H1 (cell line): ENCODE data around the gene RIMKLA. TPM values are rescaled to one million over a fixed set of nuclear protein-coding genes. Genes with fewer than 3 reads are reported as not detected.

Experiments used
- CTCF ChIA-PET: fragments of 300-600 bp; sonication (Branson Sonifier 250); formaldehyde crosslinking; loops from one replicate; lab custom pipeline; 2021; ENCODE audit not compliant: partially characterized antibody; lab: Charles Lee
- POLR2A ChIA-PET: fragments of 300-600 bp; sonication (Branson Sonifier 250); formaldehyde crosslinking; loops from one replicate; lab custom pipeline; 2021; ENCODE audit warnings: inconsistent platforms; ENCODE audit not compliant: partially characterized antibody; lab: Charles Lee
- DNase-seq, 2 experiments: peaks; one replicate each; pipeline versions ENCODE4 v3.0.0 to v3.0.0-alpha.2; 2010 to 2022; ENCODE audit warnings: low spot score in 2 of 2, low read depth in 1 of 2, mixed read lengths in 1 of 2
- FAIRE-seq: peaks from 2 replicates; lab custom pipeline; 2011; peaks lifted over from hg19 to GRCh38; lab: Jason Lieb, UNC
- H2AFZ ChIP-seq: 2 replicates; pipeline ENCODE4 v1.8.1; 2012; ENCODE audit warnings: low read length, inconsistent platforms
- H2AK5ac ChIP-seq: 2 replicates; pipeline ENCODE4 v1.6.1; 2013; ENCODE audit warnings: low read depth, low read length
- H2BK120ac ChIP-seq: replicated peaks from 2 replicates; pipeline ENCODE3; 2013; ENCODE audit warnings: low read depth, low read length, inconsistent platforms
- H2BK12ac ChIP-seq: 2 replicates; pipeline ENCODE4 v1.6.1; 2013; ENCODE audit warnings: low read depth, low read length
- H2BK15ac ChIP-seq: 2 replicates; pipeline ENCODE4 v1.6.1; 2013; ENCODE audit warnings: low read length
- H2BK20ac ChIP-seq: 2 replicates; pipeline ENCODE4 v1.6.1; 2013; ENCODE audit warnings: low read length
- H2BK5ac ChIP-seq: 2 replicates; pipeline ENCODE4 v1.6.1; 2013; ENCODE audit warnings: low read depth, low read length
- H3K14ac ChIP-seq: 2 replicates; pipeline ENCODE4 v1.6.1; 2013; ENCODE audit warnings: inconsistent platforms; ENCODE audit not compliant: insufficient read length
- H3K18ac ChIP-seq: 2 replicates; pipeline ENCODE4 v1.6.1; 2013; ENCODE audit warnings: low read length; ENCODE audit errors: extremely low read depth
- H3K23ac ChIP-seq: 2 replicates; pipeline ENCODE4 v1.6.1; 2013; ENCODE audit warnings: inconsistent platforms; ENCODE audit not compliant: insufficient read length
- H3K23me2 ChIP-seq: 2 replicates; pipeline ENCODE4 v1.6.1; 2013; ENCODE audit warnings: low read depth, low read length
- H3K27ac ChIP-seq: 2 replicates; pipeline ENCODE4 v1.6.1; 2011; ENCODE audit warnings: low read depth, low read length, inconsistent platforms
- H3K27me3 ChIP-seq, 4 experiments: replicated peaks in 1 of 4; 1 replicate in 1 of 4; 2 replicates in 3 of 4; pipeline versions ENCODE4 v1.6.1 to v1.8.1; 2011 to 2013; ENCODE audit warnings: low read length in 3 of 4, mild to moderate bottlenecking in 3 of 4, inconsistent platforms in 2 of 4, mixed read lengths in 2 of 4, moderate library complexity in 1 of 4; ENCODE audit not compliant: control insufficient read depth in 3 of 4, insufficient read depth in 3 of 4; ENCODE audit errors: extremely low read depth in 1 of 4
- H3K36me3 ChIP-seq, 4 experiments: 2 replicates each; pipeline versions ENCODE4 v1.6.1 to v1.8.1; 2011 to 2013; ENCODE audit warnings: mild to moderate bottlenecking in 4 of 4, low read length in 3 of 4, moderate library complexity in 2 of 4, control low read depth in 1 of 4, inconsistent platforms in 1 of 4; ENCODE audit not compliant: insufficient read depth in 4 of 4, control insufficient read depth in 2 of 4
- H3K4ac ChIP-seq: replicated peaks from 2 replicates; pipeline ENCODE3; 2013; ENCODE audit warnings: low read length, low read depth, mixed read lengths, inconsistent platforms; ENCODE audit not compliant: insufficient read length
- H3K4me1 ChIP-seq, 4 experiments: replicated peaks in 1 of 4; 1 replicate in 1 of 4; 2 replicates in 3 of 4; pipeline versions ENCODE4 v1.6.1 to v1.8.1; 2011 to 2013; ENCODE audit warnings: low read length in 3 of 4, inconsistent platforms in 2 of 4, mixed read lengths in 1 of 4; ENCODE audit not compliant: insufficient read depth in 4 of 4, control insufficient read depth in 3 of 4
- H3K4me2 ChIP-seq, 2 experiments: 2 replicates each; pipeline versions ENCODE4 v1.6.1 to v1.8.1; 2011 to 2013; ENCODE audit warnings: low read depth in 2 of 2, low read length in 2 of 2, control low read depth in 1 of 2, inconsistent platforms in 1 of 2, mild to moderate bottlenecking in 1 of 2; ENCODE audit not compliant: insufficient read depth in 1 of 2
- H3K4me3 ChIP-seq, 4 experiments: fragments of 200-600, 300-600 bp in 1 of 4; sonication (generic), shearing (Covaris generic), sonication (Bioruptor Twin) in 1 of 4; 2 replicates each; pipeline versions ENCODE4 v1.5.1 to v1.8.1; 2011 to 2016; ENCODE audit warnings: low read length in 4 of 4, low read depth in 3 of 4, control low read depth in 2 of 4, inconsistent platforms in 2 of 4, mild to moderate bottlenecking in 2 of 4, mixed read lengths in 1 of 4, moderate library complexity in 1 of 4; ENCODE audit not compliant: insufficient read depth in 2 of 4; ENCODE audit errors: extremely low read depth in 1 of 4
- H3K56ac ChIP-seq: replicated peaks from 2 replicates; pipeline ENCODE3; 2013; ENCODE audit warnings: low read depth, mild to moderate bottlenecking, mixed read lengths, low read length, inconsistent platforms; ENCODE audit not compliant: insufficient read length
- H3K79me1 ChIP-seq: 2 replicates; pipeline ENCODE4 v1.6.1; 2013; ENCODE audit warnings: low read depth, low read length, control low read depth
- H3K79me2 ChIP-seq, 2 experiments: 2 replicates each; pipeline versions ENCODE4 v1.6.1 to v1.8.1; 2012 to 2013; ENCODE audit warnings: low read length in 2 of 2, mild to moderate bottlenecking in 2 of 2, inconsistent platforms in 1 of 2; ENCODE audit not compliant: insufficient read depth in 2 of 2, control insufficient read depth in 1 of 2
- H3K9ac ChIP-seq, 4 experiments: replicated peaks in 1 of 4; 1 replicate in 1 of 4; 2 replicates in 3 of 4; pipeline versions ENCODE4 v1.6.1 to v1.8.1; 2011 to 2013; ENCODE audit warnings: low read depth in 3 of 4, low read length in 3 of 4, control low read depth in 2 of 4, mild to moderate bottlenecking in 2 of 4, moderate library complexity in 2 of 4, inconsistent platforms in 1 of 4; ENCODE audit errors: extremely low read depth in 1 of 4
- H3K9me3 ChIP-seq, 2 experiments: 2 replicates each; pipeline versions ENCODE4 v1.6.1 to v1.8.1; 2012 to 2013; ENCODE audit warnings: mild to moderate bottlenecking in 2 of 2, moderate library complexity in 2 of 2, control low read depth in 1 of 2, inconsistent platforms in 1 of 2, low read depth in 1 of 2, low read length in 1 of 2, mixed read lengths in 1 of 2; ENCODE audit not compliant: insufficient read depth in 2 of 2
- H4K20me1 ChIP-seq, 2 experiments: replicated peaks in 1 of 2; 2 replicates each; pipeline versions ENCODE3 to v1.8.1; 2011 to 2013; ENCODE audit warnings: inconsistent platforms in 2 of 2, low read length in 2 of 2, mild to moderate bottlenecking in 1 of 2; ENCODE audit not compliant: insufficient read depth in 2 of 2, control insufficient read depth in 1 of 2
- H4K5ac ChIP-seq: 2 replicates; pipeline ENCODE4 v1.6.1; 2013; ENCODE audit warnings: low read length, low read depth, mixed read lengths, inconsistent platforms; ENCODE audit not compliant: insufficient read length
- H4K8ac ChIP-seq: 2 replicates; pipeline ENCODE4 v1.8.0; 2013; ENCODE audit warnings: mild to moderate bottlenecking, moderate library complexity, low read length, inconsistent platforms; ENCODE audit not compliant: insufficient read depth; ENCODE audit errors: extremely low read depth
- H4K91ac ChIP-seq: replicated peaks from 2 replicates; pipeline ENCODE3; 2013; ENCODE audit warnings: low read length, mixed read lengths, inconsistent platforms; ENCODE audit not compliant: insufficient read length
- BRCA1 ChIP-seq: IDR thresholded peaks from 2 replicates; pipeline ENCODE4 v1.6.1; 2012; ENCODE audit warnings: low read depth, low read length, improper control_type of control experiment
- KDM5A ChIP-seq: fragments of 200-600 bp; IDR thresholded peaks from 2 replicates; pipeline ENCODE4 v1.7.1; 2012; ENCODE audit warnings: mild to moderate bottlenecking, low read length, inconsistent platforms, mixed read lengths
- SIRT6 ChIP-seq: IDR thresholded peaks from one replicate; pipeline ENCODE4 v1.7.1; 2012; ENCODE audit warnings: low read length, inconsistent platforms
- SP1 ChIP-seq: IDR thresholded peaks from 2 replicates; pipeline ENCODE4 v1.6.1; 2011; ENCODE audit warnings: low read depth, low read length
- WGBS, 2 experiments: shearing (Covaris generic) in 1 of 2; methylation state at CpG; one replicate each; pipeline versions ENCODE4 v1.1.6 to v1.1.7; 2013 to 2015; ENCODE audit warnings: low lambda C conversion rate in 2 of 2, mixed read lengths in 2 of 2, inconsistent platforms in 1 of 2, low coverage in 1 of 2, missing lambda C conversion rate in 1 of 2; ENCODE audit not compliant: insufficient replicate concordance in 2 of 2, insufficient coverage in 1 of 2, insufficient read length in 1 of 2; ENCODE audit errors: extremely low coverage in 1 of 2, missing lambda C conversion rate in 1 of 2; 5-methylcytosine and 5-hydroxymethylcytosine counted together
- polyA plus RNA-seq, 7 experiments: library from polyadenylated mRNA; depleted of rRNA in 3 of 7; stranded (reverse) in 5 of 7; unstranded in 2 of 7; fragments of >200 nt in 5 of 7; fragments of 200-250 nt in 2 of 7; gene quantifications; 1 replicate in 5 of 7; 2 replicates in 1 of 7; 4 replicates in 1 of 7; pipeline versions ENCODE4 v1.2.1 to v1.2.3, GENCODE V29; 2011 to 2013; ENCODE audit warnings: missing spikeins in 2 of 7, mixed read lengths in 2 of 7
- total RNA-seq: library from RNA; stranded (reverse); fragmentation: NEBNext Ultra II Directional; extraction: Animal tissue kit (Norgen Biotek cat#: 25700); gene quantifications from 2 replicates; pipeline ENCODE4 v1.2.1, GENCODE V29; 2021

The RIMKLA gene
- total and polyA plus RNA-seq, 2 of the 8 experiments (the other 6 are each of a cell fraction or from before 2014, with no cell fraction given) = 3.2 to 5.8 TPM

DNA sequence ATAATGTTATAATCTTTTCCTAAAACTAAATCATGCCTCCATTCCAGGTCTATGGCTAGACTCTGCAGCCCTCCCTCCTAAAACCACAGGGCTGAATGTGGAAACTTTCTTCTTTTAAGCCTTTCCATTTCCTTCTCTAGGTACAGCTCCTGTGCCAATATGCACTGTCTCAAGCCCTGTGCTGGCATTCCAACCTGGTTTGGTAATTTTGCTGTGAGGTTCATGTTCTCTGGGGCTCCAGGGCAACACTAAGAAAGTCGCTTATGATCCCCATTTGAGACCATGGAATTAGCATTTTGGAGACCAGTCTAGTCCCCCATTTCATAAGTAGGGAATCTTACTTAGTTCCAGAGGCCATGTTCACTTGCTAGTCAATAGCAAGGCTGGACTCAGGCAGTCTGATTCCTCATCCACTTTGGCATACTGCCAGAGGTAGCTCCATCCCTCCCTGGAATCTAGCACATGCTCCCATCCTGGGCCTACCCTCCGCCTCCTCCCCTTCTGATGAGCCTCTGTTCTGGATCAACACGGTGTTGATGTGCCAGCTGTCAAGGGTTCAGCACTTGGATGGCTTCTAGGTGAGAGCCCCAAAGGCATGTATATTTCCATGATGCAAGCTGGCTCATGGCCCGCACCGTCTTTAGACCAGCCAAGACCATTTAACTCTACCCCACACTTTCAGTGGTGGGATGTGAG is 38.7 kb downstream of the RIMKLA start:
- no peak overlapping the region for H4K91ac ChIP-seq
- H3K23ac ChIP-seq = no peak overlapping the region
- H4K8ac ChIP-seq = no peak overlapping the region
- H2AFZ ChIP-seq = no peak overlapping the region
- no peaks in the 10 kb centered on the region for H3K79me2 ChIP-seq
- peak overlapping the region; percentile 32; the same call in 1 of the 2 replicates for H2BK12ac ChIP-seq
- no peak overlapping the region for H2BK15ac ChIP-seq
- no peak overlapping the region; the same call in 1 of the 2 replicates for H3K18ac ChIP-seq
- H3K79me1 ChIP-seq = no peaks in the 10 kb centered on the region
- no peak overlapping the region for H2AK5ac ChIP-seq
- ChIA-PET POLR2A (no interaction called here), CTCF (interaction anchor here (1.1 to 1.5 kb wide), 2 partner anchors 11 to 32 kb away, joined by 4 to 5 read pairs; no protein-coding TSS in a partner anchor)
- no peaks in the 10 kb centered on the region for H3K9me3 ChIP-seq
- no peak overlapping the region for H3K9ac ChIP-seq
- H4K5ac ChIP-seq = no peak overlapping the region
- H3K36me3 ChIP-seq = no peaks in the 10 kb centered on the region
- peaks cover 0 to 10% (median 5%) of the 10 kb centered on the region in 4 experiments; a peak in 3 of 7 replicates for H3K4me1 ChIP-seq
- no peak overlapping the region for H2BK20ac ChIP-seq
- no peak overlapping the region for H3K27ac ChIP-seq
- FAIRE-seq = no peak
- H3K4me3 ChIP-seq = no peak overlapping the region
- DNase-seq = no peak
- no peak overlapping the region for H2BK120ac ChIP-seq
- H3K14ac ChIP-seq = no peak overlapping the region
- TF ChIP-seq BRCA1 = no peak
- TF ChIP-seq SIRT6 = no peak
- TF ChIP-seq SP1 = no peak
- no peak for TF ChIP-seq KDM5A
- WGBS, 2 experiments = 87% methylated on average over 5 of the region's 5 CpGs; no CpG with 5 or more reads in 1 of the 2 experiments
- no peak overlapping the region for H3K56ac ChIP-seq
- no peaks in the 10 kb centered on the region for H3K23me2 ChIP-seq
- H4K20me1 ChIP-seq = no peaks in the 10 kb centered on the region
- H2BK5ac ChIP-seq = no peak overlapping the region
- no peak overlapping the region for H3K4me2 ChIP-seq
- H3K4ac ChIP-seq = no peak overlapping the region
- no peaks in the 10 kb centered on the region for H3K27me3 ChIP-seq
